GM12878 (cell line): ENCODE measurements around the gene KCTD6.

Source experiments
- ATF2 ChIP-seq: IDR thresholded peaks from 2 replicates; pipeline ENCODE4 v1.6.1; 2012; ENCODE audit warnings: low read length, inconsistent platforms
- JUND ChIP-seq: IDR thresholded peaks from 2 replicates; pipeline ENCODE4 v1.6.1; 2012; ENCODE audit warnings: low read depth, mild to moderate bottlenecking, low read length, improper control_type of control experiment, moderate library complexity
- NFXL1 ChIP-seq: fragments of 450-650 bp; IDR thresholded peaks from 2 replicates; pipeline ENCODE4 v1.6.1; 2017; ENCODE audit warnings: antibody characterized with exemption, mild to moderate bottlenecking, borderline replicate concordance
- NFYA ChIP-seq: IDR thresholded peaks from 2 replicates; pipeline ENCODE4 v1.6.1; 2011; ENCODE audit warnings: low read depth, mild to moderate bottlenecking, low read length, improper control_type of control experiment, borderline replicate concordance
- NRF1 ChIP-seq: conservative IDR thresholded peaks from 2 replicates; pipeline ENCODE4 v1.6.1; 2011; ENCODE audit warnings: mild to moderate bottlenecking, low read depth, low read length, improper control_type of control experiment
- RCOR1 ChIP-seq: conservative IDR thresholded peaks from 2 replicates; pipeline ENCODE4 v1.6.1; 2012; ENCODE audit warnings: low read depth, low read length, improper control_type of control experiment
- SP1 ChIP-seq: IDR thresholded peaks from one replicate; pipeline ENCODE4 v1.6.1; 2011; ENCODE audit warnings: low read depth, low read length
- TF ChIP-seq, protein P1 (sequence below), 3 experiments: IDR thresholded peaks in 2 of 3; conservative IDR thresholded peaks in 1 of 3; 2 replicates each; pipeline ENCODE4 v1.5.1; 2011; ENCODE audit warnings: low read depth in 3 of 3, low read length in 3 of 3, mild to moderate bottlenecking in 3 of 3, control low read depth in 2 of 3, moderate library complexity in 2 of 3, inconsistent platforms in 1 of 3, mixed read lengths in 1 of 3; ENCODE audit not compliant: control insufficient read depth in 2 of 3, insufficient read depth in 1 of 3; ENCODE audit errors: extremely low read depth in 1 of 3

GRCh38 chr3:58544541-58544940 lies 52.6 kb downstream of the KCTD6 start:
- TF ChIP-seq NFYA: no peak
- TF ChIP-seq SP1: no peak
- no peak for TF ChIP-seq JUND
- TF ChIP-seq NRF1: no peak
- TF ChIP-seq, protein P1, sequence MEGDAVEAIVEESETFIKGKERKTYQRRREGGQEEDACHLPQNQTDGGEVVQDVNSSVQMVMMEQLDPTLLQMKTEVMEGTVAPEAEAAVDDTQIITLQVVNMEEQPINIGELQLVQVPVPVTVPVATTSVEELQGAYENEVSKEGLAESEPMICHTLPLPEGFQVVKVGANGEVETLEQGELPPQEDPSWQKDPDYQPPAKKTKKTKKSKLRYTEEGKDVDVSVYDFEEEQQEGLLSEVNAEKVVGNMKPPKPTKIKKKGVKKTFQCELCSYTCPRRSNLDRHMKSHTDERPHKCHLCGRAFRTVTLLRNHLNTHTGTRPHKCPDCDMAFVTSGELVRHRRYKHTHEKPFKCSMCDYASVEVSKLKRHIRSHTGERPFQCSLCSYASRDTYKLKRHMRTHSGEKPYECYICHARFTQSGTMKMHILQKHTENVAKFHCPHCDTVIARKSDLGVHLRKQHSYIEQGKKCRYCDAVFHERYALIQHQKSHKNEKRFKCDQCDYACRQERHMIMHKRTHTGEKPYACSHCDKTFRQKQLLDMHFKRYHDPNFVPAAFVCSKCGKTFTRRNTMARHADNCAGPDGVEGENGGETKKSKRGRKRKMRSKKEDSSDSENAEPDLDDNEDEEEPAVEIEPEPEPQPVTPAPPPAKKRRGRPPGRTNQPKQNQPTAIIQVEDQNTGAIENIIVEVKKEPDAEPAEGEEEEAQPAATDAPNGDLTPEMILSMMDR (IDR thresholded peaks at IDR 0.05 in 2 of 3, conservative IDR thresholded peaks at IDR 0.05 in 1 of 3; ENCODE audit: control insufficient read depth in 2 of 3, extremely low read depth in 1 of 3, insufficient read depth in 1 of 3, low read depth in 3 of 3, low read length in 3 of 3): no peak
- no peak for TF ChIP-seq ATF2
- TF ChIP-seq RCOR1: no peak
- TF ChIP-seq NFXL1: no peak
